ENCODE data around the gene WWOX.

Gene WWOX

GRCh38 chr16:78785218-78785617 lies 685.8 kb downstream of the WWOX start:
- Histone ChIP-seq H3K9ac (ENCODE audit: low read length) (no peak overlapping the region), H3K4me1 (ENCODE audit: control insufficient read depth, low read depth, low read length) (no peaks in the 10 kb centered on the region), H3K27ac (ENCODE audit: low read length) (no peak overlapping the region), H3K4me3 (ENCODE audit: low read length) (no peak overlapping the region), H3K36me3 (ENCODE audit: control insufficient read depth, low read depth, low read length) (no peaks in the 10 kb centered on the region), H3K9me3 (ENCODE audit: control insufficient read depth, low read depth, low read length) (no peaks in the 10 kb centered on the region), H3K27me3 (ENCODE audit: control insufficient read depth, insufficient read depth, low read length) (no peaks in the 10 kb centered on the region)

DNA sequence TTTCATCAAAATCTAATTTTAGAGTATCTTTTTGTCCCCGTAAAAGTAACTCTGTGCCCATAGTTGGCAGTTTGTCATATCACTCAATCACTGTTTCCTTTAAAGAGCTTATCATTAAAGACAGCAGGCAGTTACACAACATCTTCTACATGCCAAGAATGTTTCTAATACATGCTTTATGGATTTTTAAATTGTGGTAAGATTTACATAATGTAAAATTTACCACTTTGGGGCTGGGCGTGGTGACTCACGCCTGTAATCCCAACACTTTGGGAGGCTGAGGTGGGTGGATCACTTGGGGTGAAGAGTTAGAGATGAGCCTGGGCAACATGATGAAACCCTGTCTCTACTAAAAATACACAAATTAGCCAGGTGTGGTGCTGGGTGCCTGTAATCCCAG lies 687.2 kb downstream of the WWOX start:
- Histone ChIP-seq H3K9me3 (ENCODE audit: control insufficient read depth, low read depth, low read length) (no peaks in the 10 kb centered on the region), H3K9ac (ENCODE audit: low read length) (no peak overlapping the region), H3K27me3 (ENCODE audit: control insufficient read depth, insufficient read depth, low read length) (no peaks in the 10 kb centered on the region), H3K4me1 (ENCODE audit: control insufficient read depth, low read depth, low read length) (no peaks in the 10 kb centered on the region), H3K36me3 (ENCODE audit: control insufficient read depth, low read depth, low read length) (no peaks in the 10 kb centered on the region), H3K27ac (ENCODE audit: low read length) (no peak overlapping the region), H3K4me3 (ENCODE audit: low read length) (no peak overlapping the region)

GRCh38 chr16:78788276-78788675 lies 688.8 kb downstream of the WWOX start:
- no peak overlapping the region for H3K9ac ChIP-seq (ENCODE audit: low read length)
- no peak overlapping the region for H3K4me3 ChIP-seq (ENCODE audit: low read length)
- no peaks in the 10 kb centered on the region for H3K27me3 ChIP-seq (ENCODE audit: control insufficient read depth, insufficient read depth, low read length)
- H3K27ac ChIP-seq (ENCODE audit: low read length) = no peak overlapping the region
- H3K9me3 ChIP-seq (ENCODE audit: control insufficient read depth, low read depth, low read length) = no peaks in the 10 kb centered on the region
- H3K36me3 ChIP-seq (ENCODE audit: control insufficient read depth, low read depth, low read length) = no peaks in the 10 kb centered on the region
- H3K4me1 ChIP-seq (ENCODE audit: control insufficient read depth, low read depth, low read length) = no peaks in the 10 kb centered on the region

DNA sequence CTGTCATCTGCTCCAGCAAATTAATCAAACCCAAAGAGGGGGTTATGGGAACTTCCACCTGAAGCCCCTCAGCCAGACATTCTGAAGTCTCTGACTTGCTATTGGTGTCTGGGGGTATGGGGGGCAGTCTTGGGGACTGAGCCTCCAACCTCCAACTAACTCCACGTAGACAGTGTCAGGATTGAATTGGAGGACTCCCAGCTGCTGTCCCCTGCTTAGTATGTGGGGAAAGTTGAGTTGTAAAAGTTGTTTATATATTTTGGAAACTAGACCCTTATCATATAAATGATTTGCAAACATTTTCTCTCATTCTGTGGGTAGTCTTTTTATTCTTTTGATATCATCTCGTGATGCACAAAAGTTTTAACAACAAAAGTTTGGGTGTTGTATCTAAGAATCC lies 689.2 kb downstream of the WWOX start:
- Histone ChIP-seq H3K9me3 (ENCODE audit: control insufficient read depth, low read depth, low read length) (no peaks in the 10 kb centered on the region), H3K36me3 (ENCODE audit: control insufficient read depth, low read depth, low read length) (no peaks in the 10 kb centered on the region), H3K4me1 (ENCODE audit: control insufficient read depth, low read depth, low read length) (no peaks in the 10 kb centered on the region), H3K4me3 (ENCODE audit: low read length) (no peak overlapping the region), H3K9ac (ENCODE audit: low read length) (no peak overlapping the region), H3K27me3 (ENCODE audit: control insufficient read depth, insufficient read depth, low read length) (no peaks in the 10 kb centered on the region), H3K27ac (ENCODE audit: low read length) (no peak overlapping the region)

- H3K27ac ChIP-seq (ENCODE audit: low read length) = no peak overlapping the region
- no peak overlapping the region for H3K9ac ChIP-seq (ENCODE audit: low read length)
- no peaks in the 10 kb centered on the region for H3K4me1 ChIP-seq (ENCODE audit: control insufficient read depth, low read depth, low read length)
- no peak overlapping the region for H3K4me3 ChIP-seq (ENCODE audit: low read length)
- no peaks in the 10 kb centered on the region for H3K27me3 ChIP-seq (ENCODE audit: control insufficient read depth, insufficient read depth, low read length)
- H3K9me3 ChIP-seq (ENCODE audit: control insufficient read depth, low read depth, low read length) = no peaks in the 10 kb centered on the region
- H3K36me3 ChIP-seq (ENCODE audit: control insufficient read depth, low read depth, low read length) = no peaks in the 10 kb centered on the region
Measured at GRCh38 chr16:78789561-78789960, 690.1 kb downstream of the WWOX start.

- no peak overlapping the region for H3K27ac ChIP-seq (ENCODE audit: low read length)
- no peak overlapping the region for H3K4me3 ChIP-seq (ENCODE audit: low read length)
- no peaks in the 10 kb centered on the region for H3K9me3 ChIP-seq (ENCODE audit: control insufficient read depth, low read depth, low read length)
- H3K27me3 ChIP-seq (ENCODE audit: control insufficient read depth, insufficient read depth, low read length) = no peaks in the 10 kb centered on the region
- no peak overlapping the region for H3K9ac ChIP-seq (ENCODE audit: low read length)
- no peaks in the 10 kb centered on the region for H3K36me3 ChIP-seq (ENCODE audit: control insufficient read depth, low read depth, low read length)
- no peaks in the 10 kb centered on the region for H3K4me1 ChIP-seq (ENCODE audit: control insufficient read depth, low read depth, low read length)
Measured at GRCh38 chr16:78791011-78791410, 691.6 kb downstream of the WWOX start.

DNA sequence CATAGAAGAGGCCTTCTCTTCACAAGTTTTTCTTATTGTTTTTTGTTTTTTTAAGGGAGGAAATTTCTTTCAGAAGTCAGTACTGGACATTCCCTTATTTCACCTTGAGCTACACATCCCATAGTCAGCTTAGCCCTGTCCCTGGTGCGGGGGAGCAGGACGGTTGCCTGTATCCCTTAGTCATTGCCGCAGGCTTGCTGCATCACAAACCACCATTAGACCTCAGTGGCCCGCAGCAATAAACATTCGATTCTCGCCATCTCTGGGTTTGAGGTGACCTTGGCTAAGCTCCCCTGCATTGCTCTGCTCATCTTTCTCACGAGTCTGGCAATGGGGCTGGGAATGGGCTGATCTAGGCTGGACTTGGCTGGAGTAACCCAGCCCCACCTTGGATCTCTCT lies 692.5 kb downstream of the WWOX start:
- Histone ChIP-seq H3K4me1 (ENCODE audit: control insufficient read depth, low read depth, low read length) (no peaks in the 10 kb centered on the region), H3K36me3 (ENCODE audit: control insufficient read depth, low read depth, low read length) (no peaks in the 10 kb centered on the region), H3K27ac (ENCODE audit: low read length) (no peak overlapping the region), H3K4me3 (ENCODE audit: low read length) (no peak overlapping the region), H3K9me3 (ENCODE audit: control insufficient read depth, low read depth, low read length) (no peaks in the 10 kb centered on the region), H3K27me3 (ENCODE audit: control insufficient read depth, insufficient read depth, low read length) (no peaks in the 10 kb centered on the region), H3K9ac (ENCODE audit: low read length) (no peak overlapping the region)

- no peaks in the 10 kb centered on the region for H3K4me1 ChIP-seq (ENCODE audit: control insufficient read depth, low read depth, low read length)
- H3K9me3 ChIP-seq (ENCODE audit: control insufficient read depth, low read depth, low read length) = no peaks in the 10 kb centered on the region
- H3K27me3 ChIP-seq (ENCODE audit: control insufficient read depth, insufficient read depth, low read length) = no peaks in the 10 kb centered on the region
Measured at GRCh38 chr16:78792952-78793351, 693.5 kb downstream of the WWOX start.

DNA sequence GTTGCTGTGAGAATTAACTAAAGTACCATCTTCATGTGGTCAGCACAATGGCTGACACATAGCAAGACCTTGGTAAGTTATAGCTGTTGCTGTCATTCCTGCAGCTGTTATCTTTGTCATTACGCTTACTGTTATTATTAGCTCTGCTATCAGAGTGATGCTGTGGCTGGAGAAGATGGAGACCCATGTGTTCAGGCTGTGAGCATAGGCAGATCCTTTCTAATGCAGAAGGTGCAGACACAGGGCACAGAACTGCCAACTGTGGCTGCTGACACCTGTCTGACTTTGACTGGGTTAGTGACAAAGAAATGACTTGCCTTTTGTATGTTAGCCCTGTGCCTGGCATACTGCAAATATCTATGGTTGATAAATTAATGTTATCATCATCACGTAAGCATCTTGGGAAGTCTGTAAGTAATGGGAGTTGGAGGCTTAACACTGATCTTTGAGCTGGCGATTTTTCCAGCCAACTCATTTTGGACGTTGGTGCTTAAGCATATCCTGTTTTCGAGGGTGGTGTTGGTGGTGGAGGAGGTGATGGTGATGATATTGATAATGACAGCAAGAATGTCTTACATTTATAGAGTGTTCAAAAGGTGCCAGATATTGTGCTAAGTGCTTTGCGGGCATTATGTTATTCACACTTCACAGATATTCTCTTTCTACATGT lies 695.3 kb downstream of the WWOX start:
- H3K36me3 ChIP-seq (ENCODE audit: control insufficient read depth, low read depth, low read length) = no peaks in the 10 kb centered on the region
- H3K4me1 ChIP-seq (ENCODE audit: control insufficient read depth, low read depth, low read length) = no peaks in the 10 kb centered on the region
- no peaks in the 10 kb centered on the region for H3K27me3 ChIP-seq (ENCODE audit: control insufficient read depth, insufficient read depth, low read length)
- H3K9ac ChIP-seq (ENCODE audit: low read length) = no peak overlapping the region
- no peak overlapping the region for H3K27ac ChIP-seq (ENCODE audit: low read length)
- no peaks in the 10 kb centered on the region for H3K9me3 ChIP-seq (ENCODE audit: control insufficient read depth, low read depth, low read length)
- H3K4me3 ChIP-seq (ENCODE audit: low read length) = no peak overlapping the region

More at GRCh38 chr16:78792952-78793351, 693.5 kb downstream of the WWOX start:
- Histone ChIP-seq H3K27ac (ENCODE audit: low read length) (no peak overlapping the region), H3K36me3 (ENCODE audit: control insufficient read depth, low read depth, low read length) (no peaks in the 10 kb centered on the region), H3K4me3 (ENCODE audit: low read length) (no peak overlapping the region), H3K9ac (ENCODE audit: low read length) (no peak overlapping the region)

DNA sequence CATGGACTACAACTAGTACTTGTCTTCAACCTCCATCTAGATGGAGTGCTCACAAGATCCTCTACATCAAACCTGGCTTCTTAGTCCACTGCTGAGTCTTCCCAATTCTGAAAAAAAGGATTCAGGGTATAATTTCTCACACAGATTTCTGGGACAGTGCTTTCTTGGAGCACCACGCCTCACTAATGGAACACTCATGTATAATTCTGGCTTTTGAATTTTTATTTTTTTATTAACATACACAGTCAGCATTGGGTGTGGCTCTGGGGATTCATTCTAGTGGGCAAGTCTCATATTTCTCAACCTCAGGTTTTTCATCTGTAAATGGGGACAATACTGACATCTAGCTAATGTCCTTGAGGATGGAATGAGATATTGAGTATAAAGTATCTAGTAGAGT lies 696.0 kb downstream of the WWOX start:
- Histone ChIP-seq H3K27ac (ENCODE audit: low read length) (no peak overlapping the region), H3K36me3 (ENCODE audit: control insufficient read depth, low read depth, low read length) (no peaks in the 10 kb centered on the region), H3K4me1 (ENCODE audit: control insufficient read depth, low read depth, low read length) (no peaks in the 10 kb centered on the region), H3K9me3 (ENCODE audit: control insufficient read depth, low read depth, low read length) (no peaks in the 10 kb centered on the region), H3K4me3 (ENCODE audit: low read length) (no peak overlapping the region), H3K9ac (ENCODE audit: low read length) (no peak overlapping the region), H3K27me3 (ENCODE audit: control insufficient read depth, insufficient read depth, low read length) (no peaks in the 10 kb centered on the region)

GRCh38 chr16:78796221-78796866 lies 696.9 kb downstream of the WWOX start:
- Histone ChIP-seq H3K4me3 (ENCODE audit: low read length) (no peak overlapping the region), H3K9me3 (ENCODE audit: control insufficient read depth, low read depth, low read length) (no peaks in the 10 kb centered on the region), H3K36me3 (ENCODE audit: control insufficient read depth, low read depth, low read length) (no peaks in the 10 kb centered on the region), H3K27ac (ENCODE audit: low read length) (no peak overlapping the region), H3K9ac (ENCODE audit: low read length) (no peak overlapping the region), H3K4me1 (ENCODE audit: control insufficient read depth, low read depth, low read length) (no peaks in the 10 kb centered on the region), H3K27me3 (ENCODE audit: control insufficient read depth, insufficient read depth, low read length) (no peaks in the 10 kb centered on the region)

DNA sequence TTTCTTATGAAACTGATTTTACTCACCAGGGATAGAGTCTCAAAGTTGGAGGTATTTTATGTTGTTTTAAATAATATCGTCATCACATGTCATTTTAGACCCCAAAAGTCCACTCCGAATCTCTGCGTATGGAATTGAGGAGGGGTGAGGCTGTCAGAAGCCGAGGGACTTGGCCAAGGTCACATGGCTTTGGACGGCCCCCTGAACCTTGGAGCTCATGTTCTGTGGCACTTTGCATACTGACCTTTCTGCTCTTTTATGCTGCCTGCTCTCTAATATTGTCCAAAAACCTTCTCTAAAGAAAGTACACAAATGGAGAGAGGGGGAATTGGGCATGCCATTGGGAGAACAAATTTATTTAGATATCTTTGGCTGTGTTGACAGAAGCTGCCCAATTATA lies 700.0 kb downstream of the WWOX start:
- Histone ChIP-seq H3K9ac (ENCODE audit: low read length) (no peak overlapping the region), H3K4me1 (ENCODE audit: control insufficient read depth, low read depth, low read length) (no peaks in the 10 kb centered on the region), H3K27me3 (ENCODE audit: control insufficient read depth, insufficient read depth, low read length) (no peaks in the 10 kb centered on the region), H3K36me3 (ENCODE audit: control insufficient read depth, low read depth, low read length) (no peaks in the 10 kb centered on the region), H3K4me3 (ENCODE audit: low read length) (no peak overlapping the region), H3K9me3 (ENCODE audit: control insufficient read depth, low read depth, low read length) (no peaks in the 10 kb centered on the region), H3K27ac (ENCODE audit: low read length) (no peak overlapping the region)

Measured in iPS-18a (cell line).